Spleen (tissue), 7 donors: ENCODE results near the gene RPS15.
A peak's percentile ranks its signal among the peaks of the same experiment; 100 is the strongest.

ENCODE experiments used
- POLR2A ChIP-seq, 3 donors: fragments of 450-650 bp; IDR thresholded peaks; one replicate each; pipeline ENCODE4 v1.5.1; 2017; ENCODE audit warnings: antibody characterized with exemption in 3 of 3, mild to moderate bottlenecking in 1 of 3
- POLR2AphosphoS5 ChIP-seq, 3 donors: sonication (generic); formaldehyde crosslinking; IDR thresholded peaks; one replicate each; pipeline ENCODE4 v1.5.1; 2017; ENCODE audit warnings: antibody characterized with exemption in 3 of 3
- TF ChIP-seq, protein P1 (sequence below), 11 experiments: fragments of 200-600 bp in 7 of 11; fragments of 450-650 bp in 4 of 11; sonication (generic) in 4 of 11; IDR thresholded peaks in 8 of 11; conservative IDR thresholded peaks in 3 of 11; 1 replicate in 7 of 11; 2 replicates in 4 of 11; pipeline versions ENCODE4 v1.4.0 to v1.8.0; 2016 to 2021; ENCODE audit warnings: antibody characterized with exemption in 11 of 11, inconsistent platforms in 4 of 11, mild to moderate bottlenecking in 1 of 11
- donor health status: DM: no; HTN: no; CAD: no; lungs with moderate emphysema.
- donor health status: DM: no; HTN: no; CAD: no.
- donor health status: DM: no; HTN: no; CAD: no.

GRCh38 chr19:1474011-1474764 is 36.0 kb downstream of the RPS15 start:
- TF ChIP-seq POLR2A (IDR thresholded peaks at IDR 0.05) (no peak), POLR2AphosphoS5 (IDR thresholded peaks at IDR 0.05) (peak in 1 of 3 donors; percentile 16)
- TF ChIP-seq, protein P1, sequence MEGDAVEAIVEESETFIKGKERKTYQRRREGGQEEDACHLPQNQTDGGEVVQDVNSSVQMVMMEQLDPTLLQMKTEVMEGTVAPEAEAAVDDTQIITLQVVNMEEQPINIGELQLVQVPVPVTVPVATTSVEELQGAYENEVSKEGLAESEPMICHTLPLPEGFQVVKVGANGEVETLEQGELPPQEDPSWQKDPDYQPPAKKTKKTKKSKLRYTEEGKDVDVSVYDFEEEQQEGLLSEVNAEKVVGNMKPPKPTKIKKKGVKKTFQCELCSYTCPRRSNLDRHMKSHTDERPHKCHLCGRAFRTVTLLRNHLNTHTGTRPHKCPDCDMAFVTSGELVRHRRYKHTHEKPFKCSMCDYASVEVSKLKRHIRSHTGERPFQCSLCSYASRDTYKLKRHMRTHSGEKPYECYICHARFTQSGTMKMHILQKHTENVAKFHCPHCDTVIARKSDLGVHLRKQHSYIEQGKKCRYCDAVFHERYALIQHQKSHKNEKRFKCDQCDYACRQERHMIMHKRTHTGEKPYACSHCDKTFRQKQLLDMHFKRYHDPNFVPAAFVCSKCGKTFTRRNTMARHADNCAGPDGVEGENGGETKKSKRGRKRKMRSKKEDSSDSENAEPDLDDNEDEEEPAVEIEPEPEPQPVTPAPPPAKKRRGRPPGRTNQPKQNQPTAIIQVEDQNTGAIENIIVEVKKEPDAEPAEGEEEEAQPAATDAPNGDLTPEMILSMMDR (IDR thresholded peaks at IDR 0.05 in 8 of 11, conservative IDR thresholded peaks at IDR 0.05 in 3 of 11) = no peak
